HG03103 (cell line): Measurements from ENCODE around the gene SP4.
A peak's percentile ranks its signal among the peaks of the same experiment; 100 is the strongest.
"Not testable (repeated sequence)": the region's sequence is repeated elsewhere in the genome, so short reads cannot be mapped to it uniquely, and the experiment has no call there.

Source experiments
- ATAC-seq: cut with Tn5 transposase; IDR thresholded peaks from one replicate; pipeline ENCODE4 v1.9.1; 2021; ENCODE audit warnings: low read depth; ENCODE audit not compliant: unreplicated experiment

The SP4 gene

GRCh38 chr7:21514062-21514461 is 86.2 kb downstream of the SP4 start:
- ATAC-seq: no peak

- ATAC-seq: no peak
Measured at GRCh38 chr7:21524680-21525079, 96.8 kb downstream of the SP4 start.

DNA sequence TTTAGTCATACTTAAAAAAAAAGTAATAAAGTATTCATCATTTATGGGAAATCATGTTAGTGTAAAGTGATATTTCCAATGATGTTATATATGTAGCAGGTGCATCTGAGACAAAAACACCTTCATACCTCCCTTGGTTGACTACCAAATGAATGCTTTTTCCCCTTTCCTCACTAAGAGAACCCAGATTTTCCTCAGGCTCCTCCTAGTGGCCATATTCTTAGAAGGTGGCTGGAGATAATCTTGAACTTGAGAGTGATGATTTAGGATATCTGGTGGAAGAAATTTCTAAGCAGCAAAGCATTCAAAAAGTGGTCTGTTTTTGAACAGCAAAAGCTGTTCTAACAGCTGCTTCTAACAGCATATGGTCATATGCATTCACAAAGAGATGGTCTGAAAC is 98.1 kb downstream of the SP4 start:
- ATAC-seq: no peak

DNA sequence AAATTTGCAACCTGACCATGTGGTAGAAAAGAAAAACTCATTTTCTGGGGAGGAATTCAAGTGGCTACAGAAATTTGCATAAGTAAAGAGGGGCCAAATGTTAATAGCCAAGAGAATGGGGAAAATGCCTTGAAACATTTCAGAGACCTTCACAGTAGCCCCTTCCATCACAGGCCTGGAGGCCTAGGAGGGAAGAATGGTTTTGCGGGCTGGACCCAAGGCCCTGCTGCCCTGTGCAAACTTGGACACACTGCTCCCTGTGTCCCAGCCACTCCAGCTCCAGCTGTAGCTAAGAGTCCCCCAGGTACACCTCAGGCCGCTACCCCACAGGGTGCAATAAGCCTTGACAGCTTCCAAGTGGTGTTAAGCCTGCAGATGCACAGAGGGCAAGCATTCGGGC is 98.6 kb downstream of the SP4 start:
- no peak for ATAC-seq

DNA sequence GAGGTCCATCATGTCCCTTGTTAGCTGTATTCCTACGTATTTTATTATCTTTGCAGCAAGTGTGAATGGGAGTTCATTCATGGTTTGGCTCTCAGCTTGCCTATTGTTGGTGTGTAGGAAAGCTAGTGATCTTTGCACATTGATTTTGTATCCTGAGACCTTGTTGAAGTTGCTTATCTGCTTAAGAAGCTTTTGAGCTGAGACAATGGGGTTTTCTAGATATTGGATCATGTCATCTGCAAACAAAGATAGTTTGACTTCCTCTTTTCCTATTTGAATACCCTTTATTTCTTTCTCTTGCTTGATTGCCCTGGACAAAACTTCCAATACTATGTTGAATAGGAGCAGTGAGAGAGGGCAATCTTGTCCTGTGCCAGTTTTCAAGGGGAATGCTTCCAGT is 104.6 kb downstream of the SP4 start:
- not testable (repeated sequence) for ATAC-seq

DNA sequence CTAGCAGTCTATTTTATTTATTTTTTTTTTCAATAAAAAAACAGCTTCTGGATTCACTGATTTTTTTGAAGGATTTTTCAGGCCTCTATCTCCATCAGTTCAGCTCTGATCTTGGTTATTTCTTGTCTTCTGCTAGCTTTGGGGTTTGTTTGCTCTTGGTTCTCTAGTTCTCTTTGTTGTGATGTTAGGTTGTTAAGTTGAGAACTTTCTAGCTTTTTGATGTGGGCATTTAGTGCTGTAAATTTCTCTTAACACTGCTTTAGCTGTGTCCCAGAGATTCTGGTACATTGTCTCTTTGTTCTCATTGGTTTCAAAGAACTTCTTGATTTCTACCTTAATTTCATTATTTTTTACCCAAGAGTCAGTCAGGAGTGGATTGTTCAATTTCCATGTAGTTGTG is 105.8 kb downstream of the SP4 start:
- ATAC-seq: not testable (repeated sequence)

GRCh38 chr7:21536445-21537118 is 108.7 kb downstream of the SP4 start:
- ATAC-seq: not testable (repeated sequence)

- no peak for ATAC-seq
Measured at GRCh38 chr7:21538936-21539495, 111.1 kb downstream of the SP4 start.

GRCh38 chr7:21542891-21543527 is 115.1 kb downstream of the SP4 start, which contains the start of gene DNAH11:
Gene DNAH11, plus strand, starts transcription at chr7:21543039. Its CDS starts 207 bp downstream, at chr7:21543246.
- ATAC-seq: peak; percentile 82

DNA sequence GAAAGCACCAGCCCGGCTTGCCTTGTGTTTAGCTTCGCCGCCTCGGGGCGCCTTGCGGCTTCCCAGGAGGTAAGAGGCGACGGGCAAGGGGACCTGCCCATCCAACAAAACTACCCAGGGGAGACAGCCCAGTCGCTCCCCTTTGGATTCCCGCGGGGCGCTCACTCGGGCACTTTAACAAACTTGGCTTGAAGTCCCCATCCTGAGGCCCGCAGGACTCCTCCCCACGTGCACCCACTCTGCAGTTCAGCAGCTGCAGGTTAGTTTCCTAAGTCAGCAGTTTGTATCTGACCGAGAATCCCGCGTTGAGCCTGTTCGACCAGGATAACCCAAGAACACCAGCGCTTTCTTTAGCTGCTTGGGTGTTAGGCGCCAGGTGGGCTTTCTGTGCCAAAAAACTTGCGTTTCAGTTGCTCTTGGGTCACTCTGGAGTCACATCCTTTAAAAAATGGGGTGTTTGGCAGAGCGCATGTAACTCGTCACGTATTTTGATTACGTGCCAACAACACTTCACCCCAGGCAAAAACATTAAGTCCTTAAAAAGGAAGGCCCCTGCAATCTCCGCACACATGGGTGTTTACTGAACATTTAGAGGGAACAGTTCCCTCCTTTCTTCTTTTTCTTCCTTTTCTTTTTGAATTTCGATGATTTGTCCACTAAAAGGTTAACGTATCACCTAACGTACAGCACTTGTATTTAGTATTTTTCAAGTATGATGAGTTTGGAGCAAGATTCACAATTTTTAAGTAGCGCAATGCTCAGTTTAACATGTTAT is 115.8 kb downstream of the SP4 start:
- peak; percentile 12 for ATAC-seq

DNA sequence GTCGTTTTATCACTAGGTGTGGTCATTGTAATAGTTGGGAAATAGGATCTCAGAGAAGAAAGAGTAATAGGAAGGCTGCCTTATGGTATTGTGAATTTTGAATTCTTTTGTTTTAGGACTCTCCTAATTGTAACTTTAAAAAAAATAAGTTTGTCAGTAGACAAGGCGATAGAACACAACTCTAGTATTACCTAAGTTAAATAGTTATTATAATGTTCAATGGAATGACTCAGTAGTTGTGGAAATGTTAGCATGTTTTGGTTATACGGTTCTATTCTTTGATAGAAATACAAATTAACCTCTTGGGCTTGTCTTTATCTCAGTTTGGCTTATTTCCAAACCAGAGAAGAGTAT is 116.4 kb downstream of the SP4 start:
- no peak for ATAC-seq

DNA sequence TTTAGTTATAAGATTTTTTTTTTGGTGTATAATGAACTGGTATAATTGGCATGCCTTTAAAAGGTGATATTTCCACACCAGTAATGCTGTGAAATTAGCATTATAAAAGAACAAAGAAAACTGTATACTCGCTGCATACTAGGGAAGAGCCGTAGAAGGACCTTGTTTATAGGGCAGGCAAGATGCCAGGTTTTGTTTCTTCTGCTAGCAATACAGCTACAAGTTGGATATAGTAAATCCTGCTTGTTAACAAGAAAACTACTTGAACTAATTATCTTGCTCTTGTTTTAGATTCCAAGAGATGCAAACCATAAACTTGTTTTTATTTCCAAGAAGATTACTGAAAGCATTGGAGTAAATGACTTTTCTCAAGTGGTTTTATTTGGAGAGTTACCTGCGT is 116.8 kb downstream of the SP4 start:
- ATAC-seq: no peak

DNA sequence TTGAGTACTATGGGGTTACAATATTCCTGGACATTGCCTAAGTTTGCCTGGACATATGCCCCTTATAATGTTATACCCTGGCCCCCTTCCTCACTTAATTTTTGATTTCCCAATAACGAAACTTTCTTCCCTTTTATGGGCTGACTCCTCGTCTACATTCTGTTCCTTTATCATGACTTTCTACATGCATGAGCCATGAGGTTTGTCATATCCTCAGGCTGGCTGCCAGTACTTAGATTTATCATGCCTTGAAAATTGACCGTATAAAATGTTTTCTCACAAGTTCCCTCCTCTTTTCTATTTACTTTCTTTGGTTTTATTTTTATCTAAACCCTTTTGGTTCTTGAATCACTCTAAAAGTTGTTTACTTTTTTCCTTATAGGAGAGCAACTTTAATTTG is 119.6 kb downstream of the SP4 start:
- ATAC-seq: no peak

- no peak for ATAC-seq
Measured at GRCh38 chr7:21548491-21548890, 120.6 kb downstream of the SP4 start.

- no peak for ATAC-seq
Measured at GRCh38 chr7:21550076-21550475, 122.2 kb downstream of the SP4 start.

DNA sequence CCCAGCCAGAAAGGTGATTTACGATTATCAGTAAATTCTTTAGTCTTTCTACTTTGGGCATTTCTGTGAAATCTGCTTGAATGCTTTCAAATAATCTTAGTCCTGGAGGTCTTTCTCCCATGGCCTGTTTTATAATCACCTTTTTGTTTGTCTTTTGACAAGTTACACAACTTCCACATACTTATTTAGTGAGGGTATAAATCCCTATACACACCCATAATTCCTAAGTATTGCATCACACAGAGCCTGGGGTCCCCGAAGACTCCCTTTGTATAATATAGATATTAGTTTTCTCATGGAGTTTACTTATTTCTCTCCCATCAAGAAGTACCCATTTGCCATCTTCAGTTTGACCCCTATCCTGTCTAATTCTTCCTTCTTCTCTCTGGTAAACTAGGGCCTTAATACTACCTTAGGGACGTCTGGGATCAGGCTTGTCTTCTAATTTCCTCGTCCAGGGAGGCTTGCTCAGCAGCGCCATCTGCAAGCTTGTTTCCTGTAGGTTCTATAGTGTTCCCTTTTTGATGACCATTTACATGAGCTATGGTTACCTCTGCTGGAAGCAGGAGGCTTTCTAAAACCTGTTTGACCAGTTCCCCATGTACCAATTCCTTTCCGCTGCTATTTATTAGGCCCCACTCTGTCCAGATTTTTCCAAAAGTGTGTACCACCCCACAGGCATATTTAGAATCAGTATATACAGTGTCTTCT is 123.1 kb downstream of the SP4 start:
- no peak for ATAC-seq

DNA sequence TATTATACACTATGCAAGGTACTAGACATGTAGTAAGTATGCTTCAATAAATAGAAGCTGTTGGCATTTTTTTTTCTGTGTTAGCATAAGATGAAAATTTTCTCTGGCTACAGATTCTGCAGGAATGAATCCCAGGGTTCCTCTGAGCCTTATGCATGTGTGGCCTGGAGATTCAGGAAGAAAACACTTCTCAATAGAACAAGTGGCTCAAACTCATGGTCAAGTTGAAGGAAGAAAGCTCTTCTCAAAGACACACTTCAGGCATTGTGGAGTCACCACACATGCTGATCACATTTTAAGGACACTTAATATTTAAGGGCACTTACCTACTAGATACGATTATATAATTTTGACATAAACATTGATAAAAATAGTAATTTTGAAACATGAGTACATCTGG is 134.5 kb downstream of the SP4 start:
- no peak for ATAC-seq
